SK-N-DZ (cell line): ENCODE measurements around the gene DDAH1.

Source experiments
- DNase-seq: peaks from one replicate; pipeline ENCODE4 v3.0.0-alpha.2; 2015; ENCODE audit warnings: low spot score
- small RNA-seq, 2 experiments: library from RNA; depleted of rRNA; stranded (forward); fragments of <200 nt; gene quantifications; one replicate each; pipeline ENCODE3, GENCODE V24; 2014

Gene DDAH1

DNA sequence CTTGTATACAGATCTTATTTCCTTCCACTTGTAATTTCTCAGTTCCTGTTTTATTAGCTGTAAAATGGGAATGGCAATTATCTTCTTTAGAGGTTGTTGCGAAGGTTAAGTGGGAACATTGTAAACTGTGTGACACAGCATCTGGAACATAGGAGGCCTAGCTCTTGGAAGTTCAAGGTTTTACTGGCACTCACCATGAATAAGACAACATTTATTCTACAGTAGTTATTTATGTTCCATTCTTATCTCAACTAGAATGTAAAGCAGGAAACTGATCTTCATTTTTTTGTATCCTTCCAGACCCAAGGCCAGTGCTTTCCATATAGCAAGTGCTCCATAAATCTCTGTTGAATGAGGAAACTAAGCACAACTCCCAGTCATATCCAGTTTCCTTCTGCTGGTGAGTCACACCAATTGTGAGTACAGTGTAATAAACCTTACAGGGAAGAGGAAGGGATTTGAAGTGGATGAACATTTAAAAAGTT, 189.9 kb downstream of the DDAH1 start:
- no peak for DNase-seq

DNA sequence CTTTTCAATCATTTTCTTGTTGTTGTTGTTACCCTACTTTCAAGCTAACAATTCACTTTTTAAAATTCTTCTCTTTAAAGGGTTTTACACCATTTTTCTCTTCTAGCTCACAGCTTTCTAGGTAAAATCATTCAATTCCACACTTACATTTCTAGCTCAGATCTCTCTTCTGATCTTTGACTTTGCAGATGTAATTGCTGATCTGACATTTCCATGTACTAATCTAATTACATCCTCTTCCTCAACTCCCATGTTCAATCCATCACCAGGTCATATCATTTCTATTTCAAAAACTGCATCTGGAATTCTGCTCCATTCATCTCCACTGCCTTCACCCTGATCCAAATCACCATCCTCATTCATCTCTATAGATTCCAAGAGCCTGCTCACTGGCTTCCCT, 191.6 kb downstream of the DDAH1 start:
- no peak for DNase-seq

DNA sequence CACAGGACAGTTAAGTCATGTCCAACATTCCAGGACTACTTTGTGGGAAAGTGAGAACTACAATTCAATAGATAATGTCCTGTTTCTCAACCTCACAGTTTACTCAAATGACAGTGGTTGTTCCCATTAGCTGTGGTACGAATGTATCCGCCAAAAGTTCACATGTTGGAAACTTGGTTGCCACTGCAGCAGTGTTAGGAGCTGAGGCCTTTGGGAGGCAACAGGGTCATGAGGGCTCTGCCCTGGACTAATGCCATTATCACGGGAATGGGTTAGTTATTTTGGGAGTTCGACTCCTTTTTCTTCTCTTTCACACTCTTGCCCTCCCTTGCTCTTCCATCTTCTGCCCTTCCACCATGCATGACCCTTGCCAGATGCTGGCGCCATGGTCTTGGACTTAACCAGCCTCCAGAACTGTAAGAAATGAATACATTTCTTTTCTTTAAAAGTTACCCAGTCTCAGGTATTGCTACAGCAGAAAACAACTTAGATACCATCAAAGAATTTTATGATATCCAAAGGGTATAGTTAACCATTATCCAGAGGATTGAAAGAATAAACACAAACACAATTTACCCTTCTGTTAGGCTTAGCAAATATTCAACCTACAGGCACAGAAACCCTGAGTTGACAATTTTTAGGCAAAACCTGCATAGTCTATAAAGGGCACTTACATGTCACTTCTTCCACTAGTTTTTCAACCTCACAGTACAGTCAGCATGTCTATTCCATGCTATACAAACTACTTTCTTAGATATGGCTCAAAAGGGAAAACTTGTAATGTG, 196.0 kb downstream of the DDAH1 start:
- no peak for DNase-seq

Small RNAs within 50 kb of the gene (small RNA-seq; reads per million reads assigned to genes)
- gene RF00019 = 0 reads per million in 2 experiments
